IMR-90 (cell line): ENCODE data around the gene EMX2. TPM values are rescaled to one million over a fixed set of nuclear protein-coding genes. Genes with fewer than 3 reads are reported as not detected.

Source experiments
- ATAC-seq: fragments of 200-7000 bp; cut with Tn5 transposase; 2 replicates; pipeline ENCODE4 v1.9.1; 2020; ENCODE audit warnings: low read depth, mild to moderate bottlenecking, moderate library complexity
- BruUV-seq: library from RNA; stranded (reverse); fragments of 400-500 nt; replicated peaks from 2 replicates; lab custom pipeline; 2021; lab: Mats Ljungman, UMichigan
- CTCF ChIA-PET: fragments of 300-600 bp; formaldehyde crosslinking; extraction: SDS; loops from one replicate; lab custom pipeline; 2021; ENCODE audit warnings: antibody characterized with exemption; lab: Yijun Ruan, JAX
- POLR2A ChIA-PET: fragments of 300-600 bp; sonication (Branson Sonifier 250); formaldehyde crosslinking; loops from one replicate; lab custom pipeline; 2022; ENCODE audit warnings: antibody characterized with exemption; ENCODE audit not compliant: unreplicated experiment; lab: Charles Lee
- DNase-seq: peaks from one replicate; pipeline ENCODE4 v3.0.0; 2013
- H2AFZ ChIP-seq: replicated peaks from 2 replicates; pipeline ENCODE3; 2013; ENCODE audit warnings: low read length, mild to moderate bottlenecking; ENCODE audit not compliant: poor library complexity
- H2AK5ac ChIP-seq: 2 replicates; pipeline ENCODE4 v1.6.1; 2013; ENCODE audit warnings: low read depth, low read length, inconsistent platforms
- H2AK9ac ChIP-seq: replicated peaks from 2 replicates; pipeline ENCODE3; 2013; ENCODE audit warnings: mild to moderate bottlenecking, low read depth, low read length, moderate library complexity; ENCODE audit not compliant: poor library complexity
- H2BK120ac ChIP-seq: 2 replicates; pipeline ENCODE4 v1.6.1; 2013; ENCODE audit warnings: low read depth, low read length, inconsistent platforms
- H2BK15ac ChIP-seq: 3 replicates; pipeline ENCODE4 v1.6.1; 2013; ENCODE audit warnings: low read depth, low read length, inconsistent platforms
- H2BK20ac ChIP-seq: 2 replicates; pipeline ENCODE4 v1.6.1; 2013; ENCODE audit warnings: low read depth, mild to moderate bottlenecking, inconsistent platforms, low read length, moderate library complexity
- H2BK5ac ChIP-seq: 2 replicates; pipeline ENCODE4 v1.6.1; 2013; ENCODE audit warnings: mild to moderate bottlenecking, low read depth, low read length, inconsistent platforms; ENCODE audit not compliant: poor library complexity, severe bottlenecking
- H3K14ac ChIP-seq: replicated peaks from 2 replicates; pipeline ENCODE4 v1.6.1; 2013; ENCODE audit warnings: low read depth, low read length, inconsistent platforms
- H3K18ac ChIP-seq: 2 replicates; pipeline ENCODE4 v1.6.1; 2013; ENCODE audit warnings: low read depth, low read length, control low read depth
- H3K23ac ChIP-seq: 2 replicates; pipeline ENCODE4 v1.6.1; 2013; ENCODE audit warnings: low read depth, low read length, inconsistent platforms
- H3K27ac ChIP-seq: 2 replicates; pipeline ENCODE4 v1.5.1; 2013; ENCODE audit warnings: mild to moderate bottlenecking, control low read depth, low read length; ENCODE audit not compliant: insufficient read depth
- H3K27me3 ChIP-seq: 2 replicates; pipeline ENCODE4 v1.6.1; 2013; ENCODE audit warnings: low read length; ENCODE audit not compliant: control insufficient read depth, insufficient read depth
- H3K36me3 ChIP-seq: 2 replicates; pipeline ENCODE4 v1.6.1; 2013; ENCODE audit warnings: low read length, mixed read lengths; ENCODE audit not compliant: control insufficient read depth, insufficient read depth
- H3K4ac ChIP-seq: 2 replicates; pipeline ENCODE4 v1.6.1; 2013; ENCODE audit warnings: low read depth, low read length, inconsistent platforms
- H3K4me1 ChIP-seq: 2 replicates; pipeline ENCODE4 v1.6.1; 2013; ENCODE audit warnings: low read length, mixed read lengths; ENCODE audit not compliant: control insufficient read depth, insufficient read depth
- H3K4me2 ChIP-seq: 2 replicates; pipeline ENCODE4 v1.6.1; 2013; ENCODE audit warnings: low read depth, mild to moderate bottlenecking, control low read depth, low read length, moderate library complexity
- H3K4me3 ChIP-seq: 2 replicates; pipeline ENCODE4 v1.5.1; 2013; ENCODE audit warnings: low read depth, mild to moderate bottlenecking, control low read depth, low read length, moderate library complexity; ENCODE audit not compliant: insufficient read depth
- H3K56ac ChIP-seq: 2 replicates; pipeline ENCODE4 v1.6.1; 2013; ENCODE audit warnings: low read length, inconsistent platforms; ENCODE audit not compliant: insufficient read depth; ENCODE audit errors: extremely low read depth
- H3K79me1 ChIP-seq, 2 experiments: 2 replicates each; pipeline ENCODE4 v1.6.1; 2013; ENCODE audit warnings: low read length in 2 of 2, inconsistent platforms in 1 of 2, low read depth in 1 of 2
- H3K9ac ChIP-seq: 2 replicates; pipeline ENCODE4 v1.6.1; 2013; ENCODE audit warnings: low read depth, low read length, control low read depth
- H3K9me1 ChIP-seq: 2 replicates; pipeline ENCODE4 v1.6.1; 2013; ENCODE audit warnings: low read length, inconsistent platforms; ENCODE audit not compliant: insufficient read depth
- H3K9me3 ChIP-seq: 2 replicates; pipeline ENCODE4 v1.6.1; 2013; ENCODE audit warnings: low read length; ENCODE audit not compliant: control insufficient read depth, insufficient read depth
- H4K20me1 ChIP-seq: 2 replicates; pipeline ENCODE4 v1.6.1; 2013; ENCODE audit warnings: low read length, inconsistent platforms; ENCODE audit not compliant: insufficient read depth
- H4K5ac ChIP-seq: 2 replicates; pipeline ENCODE4 v1.6.1; 2013; ENCODE audit warnings: mild to moderate bottlenecking, low read depth, low read length, control low read depth
- H4K8ac ChIP-seq, 2 experiments: 2 replicates each; pipeline ENCODE4 v1.6.1; 2013; ENCODE audit warnings: low read depth in 2 of 2, low read length in 2 of 2, control low read depth in 1 of 2, inconsistent platforms in 1 of 2
- H4K91ac ChIP-seq: 2 replicates; pipeline ENCODE4 v1.6.1; 2013; ENCODE audit warnings: low read depth, low read length, inconsistent platforms; ENCODE audit not compliant: insufficient read depth
- BHLHE40 ChIP-seq: fragments of 150-350 bp; IDR thresholded peaks from 2 replicates; pipeline ENCODE4 v1.6.1; 2016; ENCODE audit warnings: mild to moderate bottlenecking, low read depth, low read length
- MAFK ChIP-seq: IDR thresholded peaks from 2 replicates; pipeline ENCODE4 v1.6.1; 2012; ENCODE audit warnings: low read depth, low read length, improper control_type of control experiment
- MAZ ChIP-seq: IDR thresholded peaks from 2 replicates; pipeline ENCODE4 v1.6.1; 2012; ENCODE audit warnings: low read depth, mild to moderate bottlenecking, low read length, improper control_type of control experiment, moderate library complexity, borderline replicate concordance
- MXI1 ChIP-seq: IDR thresholded peaks from 2 replicates; pipeline ENCODE4 v1.6.1; 2012; ENCODE audit warnings: low read depth, mild to moderate bottlenecking, low read length, moderate library complexity, borderline replicate concordance
- NFE2L2 ChIP-seq: fragments of 150-350 bp; IDR thresholded peaks from 2 replicates; pipeline ENCODE4 v1.6.1; 2016; ENCODE audit warnings: low read depth, mild to moderate bottlenecking, low read length
- RAD21 ChIP-seq: IDR thresholded peaks from 2 replicates; pipeline ENCODE4 v1.6.1; 2012; ENCODE audit warnings: low read length, improper control_type of control experiment
- RFX5 ChIP-seq: IDR thresholded peaks from 2 replicates; pipeline ENCODE4 v1.8.0; 2012; ENCODE audit warnings: low read depth, mild to moderate bottlenecking, low read length, moderate library complexity
- SMC3 ChIP-seq: fragments of 150-350 bp; IDR thresholded peaks from 2 replicates; pipeline ENCODE4 v1.6.1; 2016; ENCODE audit warnings: low read depth, mild to moderate bottlenecking, antibody characterized with exemption, low read length, moderate library complexity
- USF2 ChIP-seq: fragments of 150-350 bp; IDR thresholded peaks from 2 replicates; pipeline ENCODE4 v1.6.1; 2017; ENCODE audit warnings: mild to moderate bottlenecking, antibody characterized with exemption, low read length, low read depth
- WGBS, 2 experiments: methylation state at CpG; one replicate each; pipeline versions ENCODE4 v1.1.5 to v1.1.7; 2013; ENCODE audit warnings: missing lambda C conversion rate in 2 of 2; ENCODE audit not compliant: insufficient read length in 1 of 2; ENCODE audit errors: extremely low coverage in 2 of 2; 5-methylcytosine and 5-hydroxymethylcytosine counted together
- dilution Hi-C: fragments of 300-500 bp; cut with HindIII; formaldehyde crosslinking; loops from one replicate; pipeline ENCODE4 v1.14.3; 2018; ENCODE audit warnings: low sequenced_read_pairs; ENCODE audit not compliant: unreplicated experiment
- in situ Hi-C: fragments of 300-500 bp; cut with MboI; formaldehyde crosslinking; loops from 3 replicates; pipeline ENCODE4 v1.14.3; 2019; ENCODE audit warnings: low sequenced_read_pairs, inconsistent platforms, mixed read lengths
- intact Hi-C: fragments of 100-400 bp; cut with micrococcal nuclease; formaldehyde crosslinking; loops from 2 replicates; pipeline ENCODE4 v1.10.0; 2022
- polyA plus RNA-seq, 3 experiments: library from polyadenylated mRNA; depleted of rRNA; stranded (reverse); fragments of >200 nt; gene quantifications; 2 replicates each; pipeline ENCODE4 v1.2.3, GENCODE V29; 2012; ENCODE audit warnings: low replicate concordance in 1 of 3
- total RNA-seq: library from RNA; depleted of rRNA; stranded (reverse); fragments of >200 nt; gene quantifications from 2 replicates; pipeline ENCODE4 v1.2.3, GENCODE V29; 2012

EMX2 gene
- total and polyA plus RNA-seq, 2 of the 4 experiments (the other 2 are of a cell fraction), result not detected

GRCh38 chr10:117547016-117547715, 4.6 kb downstream of the EMX2 start:
- Histone ChIP-seq H2AFZ (peak overlapping the region; percentile 26), H3K4ac (no peak overlapping the region), H3K4me3 (no peak overlapping the region), H4K20me1 (no peaks in the 10 kb centered on the region), H4K91ac (no peak overlapping the region), H2AK5ac (no peak overlapping the region), H3K27me3 (peaks cover 88% of the 10 kb centered on the region), H3K36me3 (no peaks in the 10 kb centered on the region), H3K56ac (no peak overlapping the region), H2AK9ac (no peak overlapping the region), H2BK5ac (no peak overlapping the region), H2BK120ac (no peak overlapping the region), H4K5ac (no peak overlapping the region), H3K4me1 (peaks cover 2% of the 10 kb centered on the region; the same call in 1 of the 2 replicates), H3K79me1 (no peaks in the 10 kb centered on the region), H2BK20ac (no peak overlapping the region), H3K9me1 (no peaks in the 10 kb centered on the region), H3K14ac (no peak overlapping the region), H4K8ac (no peak overlapping the region), H2BK15ac (no peak overlapping the region), H3K23ac (no peak overlapping the region), H3K18ac (no peak overlapping the region), H3K9ac (no peak overlapping the region), H3K4me2 (no peak overlapping the region), H3K9me3 (peaks cover 2% of the 10 kb centered on the region; the same call in 1 of the 2 replicates), H3K27ac (no peak overlapping the region)
- in situ Hi-C loops, result no loop called here
- ChIA-PET CTCF (no interaction called here), POLR2A (no interaction called here)
- BruUV-seq, result no TSS peak
- TF ChIP-seq MAZ (no peak), SMC3 (no peak), BHLHE40 (no peak), RAD21 (no peak), USF2 (no peak), MAFK (no peak), RFX5 (no peak), NFE2L2 (no peak), MXI1 (no peak)
- dilution Hi-C loops, result no loop called here
- intact Hi-C loops, result no loop called here
- no CpG with 5 or more reads among the region's 20 CpGs for WGBS, 2 experiments
- DNase-seq (no peak), ATAC-seq (no peak)
